ENCODE data around the gene AFF3.

The AFF3 gene

DNA sequence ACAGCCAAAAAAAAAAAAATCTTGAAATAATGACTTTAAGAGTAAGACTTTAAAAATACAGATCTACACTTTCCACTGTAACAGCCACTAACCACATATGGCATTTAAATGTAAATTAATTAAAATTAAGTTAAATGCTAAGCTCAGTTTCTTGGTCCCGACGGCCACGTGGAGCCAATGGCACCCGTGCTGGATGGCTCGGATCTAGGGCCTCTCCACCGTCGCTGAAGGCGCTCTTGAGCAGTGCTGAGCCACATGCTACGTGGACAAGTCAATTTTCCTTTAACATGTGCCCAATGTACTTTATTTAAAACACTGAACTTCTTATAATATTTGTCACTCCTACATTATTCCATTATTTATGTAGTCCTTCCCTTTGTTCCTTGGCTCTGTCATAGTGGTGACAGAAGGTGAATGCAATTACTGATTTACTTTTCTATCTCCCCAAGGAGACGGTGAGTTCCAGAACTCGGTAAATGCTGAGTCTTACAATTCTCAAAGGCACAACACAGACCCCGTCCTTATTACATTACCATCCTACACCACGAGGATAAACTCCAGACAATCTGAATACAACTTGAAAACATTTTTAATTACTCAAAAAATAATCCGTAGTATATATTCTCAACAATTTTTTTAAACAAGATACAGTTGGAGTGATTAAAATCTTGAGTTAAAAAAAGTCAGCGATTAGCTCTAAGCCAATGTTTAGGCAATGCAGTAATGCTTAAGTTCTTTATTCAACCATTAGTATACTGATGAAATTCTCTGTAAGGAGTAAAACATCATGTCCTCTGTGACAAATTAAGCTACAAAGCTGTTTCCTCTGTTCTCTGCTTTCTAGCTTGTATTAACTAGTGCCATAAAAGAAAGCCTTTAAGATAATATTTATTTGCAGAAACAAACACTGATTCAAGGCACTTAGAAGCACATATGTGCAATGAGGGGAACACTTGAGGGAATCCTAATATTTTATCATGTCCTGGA lies 95.1 kb downstream of the AFF3 start:
- DNase-seq = no peak

DNA sequence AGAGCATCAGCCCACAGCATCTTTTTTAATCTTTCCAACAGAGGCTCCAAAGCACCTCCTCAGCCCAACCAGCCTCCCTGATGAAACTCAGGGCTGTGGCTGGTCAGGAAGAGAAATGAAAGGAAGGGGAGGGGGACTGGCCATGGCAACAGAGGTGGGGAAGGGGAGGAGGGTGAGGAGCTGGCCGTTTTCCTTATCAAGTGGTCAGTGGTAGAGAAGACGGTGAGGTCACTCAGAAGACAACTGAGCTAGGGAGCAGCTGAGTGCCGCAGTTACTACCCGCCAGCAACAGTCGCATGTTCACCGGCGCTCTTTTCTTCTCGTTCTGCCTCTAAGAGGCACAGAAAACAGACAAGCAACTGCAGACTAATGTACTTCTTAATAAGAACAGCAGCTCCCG lies 97.4 kb downstream of the AFF3 start:
- DNase-seq = no peak

DNA sequence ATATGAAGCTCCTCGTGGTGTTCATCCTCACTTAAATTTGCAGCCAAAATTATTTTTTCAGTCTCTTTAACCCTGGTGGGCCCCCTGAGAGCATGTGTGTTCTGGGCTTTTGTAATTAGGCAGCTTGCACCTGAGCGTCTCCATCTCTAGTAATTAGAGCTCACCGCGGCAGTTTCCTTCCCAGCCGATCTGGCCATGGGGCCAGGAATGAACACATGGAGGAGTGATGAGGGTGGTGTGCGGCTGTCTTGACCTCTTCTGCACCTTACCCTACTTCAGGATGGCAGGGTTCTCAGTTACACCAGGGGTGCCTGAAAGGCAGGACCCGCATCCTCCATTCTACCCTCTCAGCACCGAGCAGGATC lies 98.5 kb downstream of the AFF3 start:
- DNase-seq = no peak

DNA sequence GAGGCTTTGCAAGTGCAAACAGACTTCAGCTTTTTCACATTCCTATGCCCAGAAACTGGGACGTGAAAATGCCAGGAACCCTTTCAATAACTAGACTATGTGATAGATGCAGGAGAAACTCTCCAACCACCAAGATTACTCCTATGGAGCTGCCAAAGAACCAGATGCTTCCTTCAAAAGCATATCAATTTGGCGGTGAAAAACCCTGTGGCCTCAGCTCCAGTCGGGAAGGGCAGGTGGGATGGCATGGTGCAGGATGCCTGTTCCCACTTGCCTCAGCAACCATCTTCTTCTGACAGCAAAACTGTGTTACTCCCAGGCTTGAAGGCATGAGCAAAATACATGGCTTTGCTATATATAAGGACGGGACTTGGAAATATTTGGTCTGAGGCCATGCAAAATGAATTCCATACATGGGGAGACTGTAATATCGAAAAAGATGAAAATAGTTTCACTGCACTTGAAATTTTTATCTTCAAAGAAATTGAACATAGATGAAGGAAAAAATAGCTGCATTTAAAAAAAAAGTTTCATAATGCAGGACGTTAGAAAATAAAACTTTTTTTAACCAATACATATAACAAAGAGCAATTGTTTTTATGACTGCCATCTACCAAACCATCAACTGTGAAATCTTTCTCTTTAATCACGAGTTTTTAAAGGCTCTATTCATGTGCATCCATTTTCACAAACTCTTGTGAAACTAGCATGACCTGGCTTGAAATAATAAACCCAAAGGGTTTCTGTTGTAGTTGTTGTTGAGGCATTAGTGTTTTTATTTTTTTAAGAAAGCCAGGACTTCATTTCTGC lies 99.1 kb downstream of the AFF3 start:
- DNase-seq = no peak

DNA sequence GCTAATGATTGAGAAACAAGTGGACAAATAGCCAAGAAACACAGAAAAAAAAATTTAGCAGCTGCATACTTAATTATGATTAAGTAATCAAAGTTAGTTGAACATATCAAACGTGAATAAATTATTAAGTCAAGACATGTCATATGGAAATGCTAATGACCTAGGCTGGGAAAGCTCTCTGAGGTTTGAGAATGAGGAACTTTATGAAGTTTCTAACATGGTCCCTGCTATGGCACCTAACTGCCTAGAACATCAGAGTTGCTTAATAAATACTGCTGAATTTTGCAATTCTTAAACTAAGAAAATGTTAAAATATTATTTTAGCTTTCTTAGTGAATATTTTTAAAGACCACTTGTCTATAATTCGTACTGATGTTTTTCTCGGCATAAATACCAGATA lies 99.8 kb downstream of the AFF3 start:
- DNase-seq = no peak

DNA sequence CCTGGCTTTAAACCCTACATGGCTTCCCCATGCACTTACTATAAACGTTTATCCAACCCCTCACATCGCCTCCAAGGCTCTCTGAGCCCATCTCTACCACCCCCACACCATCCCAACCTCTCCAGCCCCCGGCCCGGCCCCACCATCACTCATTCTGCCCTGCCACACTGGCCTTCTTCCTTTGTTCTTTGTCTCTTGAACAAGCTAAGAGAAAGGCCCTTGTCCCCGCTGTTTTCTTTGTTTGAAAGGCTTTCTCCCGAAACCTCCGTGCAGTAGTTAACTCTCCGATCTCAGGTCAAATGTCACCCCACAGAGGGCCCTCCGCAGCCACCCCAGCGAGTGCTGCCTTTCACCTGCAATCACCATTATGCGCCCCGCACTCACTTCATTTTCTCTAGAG lies 100.4 kb downstream of the AFF3 start:
- DNase-seq = no peak

DNA sequence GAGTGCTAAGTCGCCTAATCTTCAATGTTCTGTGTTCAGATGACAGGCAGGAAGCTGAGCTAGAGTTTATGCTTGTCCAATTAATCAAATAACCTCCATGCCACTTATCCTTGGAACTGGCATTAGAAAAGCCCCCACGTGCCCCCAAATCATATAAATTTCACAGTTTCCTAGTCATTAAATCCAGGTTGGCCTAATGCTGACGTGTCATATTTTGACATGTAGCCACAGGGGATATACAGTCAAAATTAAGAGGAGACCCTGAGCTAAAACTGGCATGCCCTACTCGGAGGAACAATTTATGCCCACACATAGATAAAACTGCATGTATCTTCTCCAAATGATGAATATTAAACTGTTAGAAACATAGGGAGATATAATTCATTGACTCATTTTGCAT lies 101.0 kb downstream of the AFF3 start:
- no peak for DNase-seq

DNA sequence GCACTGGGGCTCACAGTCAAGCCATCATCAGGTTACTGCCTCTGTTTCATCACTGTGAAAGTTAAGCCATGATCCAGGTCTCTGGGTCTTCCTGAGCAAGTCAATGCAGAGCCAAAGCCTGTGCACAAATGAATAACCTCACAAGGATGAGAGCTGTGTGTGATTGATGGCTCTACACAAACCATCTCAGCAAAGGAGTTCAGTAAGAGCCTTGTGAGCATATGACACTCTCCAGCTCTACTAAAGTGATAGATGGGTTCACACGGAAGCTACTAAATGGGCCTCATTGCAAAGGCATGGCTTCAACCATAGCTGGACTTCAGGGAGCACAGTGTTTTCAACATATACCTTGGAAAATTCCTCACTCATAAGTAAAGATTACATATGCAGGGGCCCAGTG lies 101.5 kb downstream of the AFF3 start:
- DNase-seq = no peak

DNA sequence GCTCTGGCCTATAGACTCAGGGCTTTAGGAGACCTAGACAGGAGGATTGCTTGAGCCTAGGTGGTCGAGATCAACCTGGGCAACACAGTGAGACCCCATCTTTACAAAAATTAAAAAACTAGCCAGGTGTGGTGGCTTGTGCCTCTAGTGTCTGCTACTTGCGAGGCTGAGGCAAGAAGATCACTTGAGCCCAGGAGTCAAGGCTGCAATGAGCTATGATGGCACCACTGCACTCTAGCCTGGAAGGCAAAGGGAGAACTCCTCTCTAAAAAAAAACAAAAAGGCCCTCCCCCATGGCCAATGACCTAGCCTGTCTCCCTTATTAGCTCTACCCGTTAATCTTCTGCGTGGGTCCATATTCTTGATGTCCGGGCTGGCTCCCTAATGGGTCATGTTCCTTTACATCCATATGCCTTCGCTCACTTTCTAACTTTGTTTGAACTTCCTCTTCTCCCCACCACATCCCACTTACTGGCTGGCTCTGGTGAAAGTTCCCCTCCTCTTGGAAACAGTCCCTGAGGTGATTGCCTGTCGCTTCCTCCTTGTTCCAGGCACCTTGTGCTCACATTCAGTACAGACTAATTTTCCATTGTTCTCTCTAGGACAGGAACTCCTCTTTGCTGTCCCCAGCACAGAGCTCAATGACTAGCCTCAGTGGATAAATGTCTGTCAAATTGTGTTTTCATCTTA lies 103.0 kb downstream of the AFF3 start:
- DNase-seq = no peak

DNA sequence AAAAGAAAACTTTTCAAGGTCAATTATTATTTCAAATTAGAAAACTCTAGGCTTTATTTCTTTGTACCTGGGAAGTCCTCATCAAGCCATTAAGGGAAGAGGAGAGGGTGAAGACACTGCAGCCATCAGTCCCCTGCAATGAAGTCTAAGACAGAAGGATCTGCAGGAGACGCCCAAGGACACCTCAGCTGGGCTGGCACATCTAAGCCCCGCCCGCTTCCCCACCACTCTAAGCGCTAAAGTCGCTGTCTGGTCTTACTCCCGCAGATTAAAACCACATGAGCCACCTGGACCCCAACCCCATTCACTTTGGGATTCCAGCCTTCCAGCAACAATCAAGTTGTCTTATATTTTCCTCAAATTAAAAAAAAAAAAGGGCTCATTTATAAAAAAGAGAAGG lies 104.4 kb downstream of the AFF3 start:
- DNase-seq = no peak

DNA sequence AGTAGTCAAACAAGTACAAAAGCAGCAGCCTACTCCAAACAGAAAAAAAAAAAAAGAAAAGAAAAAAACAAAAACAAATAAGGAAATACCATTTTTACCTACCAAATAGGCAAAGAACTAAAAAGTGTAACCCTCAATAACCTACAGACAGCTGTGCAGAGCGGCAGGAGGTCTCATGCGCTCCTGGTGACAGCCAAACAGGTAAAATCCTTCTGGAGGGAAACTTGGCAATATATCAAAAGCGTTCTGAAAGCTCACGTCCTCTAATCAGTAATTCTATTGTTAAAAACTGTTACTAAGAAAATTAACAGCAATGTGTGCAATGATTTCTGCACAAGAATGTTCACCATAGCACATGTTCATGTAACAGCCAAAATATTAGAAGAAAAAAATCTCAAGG lies 105.6 kb downstream of the AFF3 start:
- no peak for DNase-seq

DNA sequence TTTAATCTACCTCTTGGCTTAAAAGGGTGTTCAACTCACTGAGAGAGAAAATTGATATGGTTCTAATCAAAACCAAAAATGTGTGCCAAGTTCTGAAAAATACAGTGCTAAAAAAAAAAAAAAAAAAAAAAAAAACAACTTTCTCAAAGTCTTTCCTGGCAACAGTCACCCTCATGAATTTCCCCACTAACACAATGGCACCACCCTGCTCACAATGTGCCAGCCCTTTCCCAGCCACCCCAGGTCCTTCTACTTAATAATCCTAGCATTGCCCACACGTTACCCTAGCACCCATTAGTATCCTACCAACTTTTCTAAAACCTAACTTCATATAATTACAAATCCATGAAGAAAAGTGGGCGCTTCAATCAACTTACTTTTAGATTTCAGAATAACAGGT lies 106.4 kb downstream of the AFF3 start:
- no peak for DNase-seq

DNA sequence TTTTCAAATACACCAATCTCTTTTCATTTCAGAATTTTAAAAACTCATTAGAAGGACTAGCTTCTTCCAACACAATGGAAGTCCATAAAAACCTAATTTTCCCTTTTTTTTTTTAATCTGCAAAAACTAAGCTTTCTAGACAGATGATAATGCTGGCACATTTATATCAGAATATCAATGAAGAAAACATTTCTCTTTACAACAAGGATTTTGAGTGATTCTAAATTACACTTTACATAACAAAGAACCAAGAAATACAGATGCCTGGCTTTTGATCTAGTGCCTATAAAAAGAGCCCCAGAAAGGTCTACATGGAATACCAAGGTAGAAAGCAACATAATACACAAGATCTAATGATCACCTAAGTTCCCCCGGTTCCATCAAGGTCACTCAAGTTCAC lies 108.0 kb downstream of the AFF3 start:
- DNase-seq = no peak

DNA sequence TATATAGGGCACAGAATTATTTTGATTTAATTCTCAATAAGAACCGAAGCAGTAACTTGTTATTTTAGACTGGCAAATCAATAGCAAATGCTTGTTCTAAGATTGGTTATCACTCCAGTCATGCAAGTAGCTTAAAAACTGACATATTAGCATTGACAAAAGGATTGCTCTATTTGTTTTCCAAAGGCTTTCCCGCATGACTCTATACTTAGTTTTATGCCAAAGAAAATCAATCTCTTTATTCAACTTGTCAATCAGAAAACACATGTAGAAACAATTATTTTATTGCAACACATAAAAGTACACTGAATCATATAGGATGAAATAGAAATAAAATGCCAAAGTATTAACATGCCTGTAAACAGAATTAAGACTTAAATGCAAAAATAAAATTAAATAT lies 108.4 kb downstream of the AFF3 start:
- no peak for DNase-seq

DNA sequence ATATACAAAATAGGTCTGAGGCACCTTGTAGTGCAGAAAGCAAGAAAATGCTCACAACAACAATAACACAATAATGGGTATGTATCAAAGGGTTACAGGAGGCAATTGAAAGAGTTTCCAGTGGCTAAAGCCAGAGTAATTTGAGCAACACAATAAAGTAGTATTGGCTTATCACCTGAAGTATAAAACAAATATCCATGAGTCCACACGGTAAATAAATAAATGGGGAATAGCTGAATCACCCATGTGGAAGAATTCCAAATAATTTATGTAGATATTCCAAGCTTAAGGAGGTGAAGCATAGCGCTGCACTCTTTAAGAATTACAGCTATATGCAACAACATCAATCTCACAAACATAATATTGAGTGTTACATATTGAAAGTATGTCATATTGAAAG lies 110.8 kb downstream of the AFF3 start:
- no peak for DNase-seq

DNA sequence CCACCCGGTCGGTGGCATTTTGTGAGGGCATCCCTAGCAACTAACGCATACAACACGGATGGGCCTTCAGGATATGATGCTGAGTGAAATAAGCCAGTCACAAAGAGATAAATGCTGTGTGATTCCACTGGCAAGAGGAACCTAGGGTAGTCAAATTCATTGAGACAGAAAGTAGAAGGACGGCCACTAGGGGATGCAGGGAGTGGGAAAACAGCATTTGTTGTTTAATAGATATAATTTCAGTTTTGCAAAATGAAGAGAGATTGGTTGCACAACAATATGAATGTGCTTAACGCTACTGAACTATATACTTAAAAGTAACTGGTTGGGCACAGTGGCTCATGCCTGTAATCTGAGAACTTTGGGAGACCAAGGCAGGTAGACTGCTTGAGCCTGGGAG lies 112.9 kb downstream of the AFF3 start:
- no peak for DNase-seq

DNA sequence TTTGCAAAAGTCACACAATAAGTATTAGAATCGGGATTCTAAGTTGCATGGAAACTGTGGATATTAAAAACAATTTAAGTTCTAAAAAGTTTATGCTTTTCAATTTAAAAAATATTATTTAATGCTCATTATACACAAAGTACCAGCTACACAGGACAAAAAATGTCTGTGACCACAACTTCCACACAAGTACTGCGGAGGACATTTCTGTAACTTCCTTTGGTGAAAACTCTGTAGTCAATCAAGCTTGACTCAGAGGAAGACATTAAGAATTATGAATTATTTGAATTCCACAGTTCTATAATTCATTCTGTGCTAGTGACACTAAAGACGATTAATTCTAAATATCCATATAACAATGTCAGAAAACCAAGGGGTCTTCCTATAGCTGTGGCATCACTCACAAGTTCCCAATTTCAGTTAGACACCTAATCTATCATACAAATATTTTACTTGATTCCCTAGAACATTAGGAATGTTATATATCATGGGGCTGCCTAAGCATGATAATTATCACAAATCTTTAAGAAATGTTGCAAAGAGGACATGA lies 120.5 kb downstream of the AFF3 start:
- DNase-seq = no peak

DNA sequence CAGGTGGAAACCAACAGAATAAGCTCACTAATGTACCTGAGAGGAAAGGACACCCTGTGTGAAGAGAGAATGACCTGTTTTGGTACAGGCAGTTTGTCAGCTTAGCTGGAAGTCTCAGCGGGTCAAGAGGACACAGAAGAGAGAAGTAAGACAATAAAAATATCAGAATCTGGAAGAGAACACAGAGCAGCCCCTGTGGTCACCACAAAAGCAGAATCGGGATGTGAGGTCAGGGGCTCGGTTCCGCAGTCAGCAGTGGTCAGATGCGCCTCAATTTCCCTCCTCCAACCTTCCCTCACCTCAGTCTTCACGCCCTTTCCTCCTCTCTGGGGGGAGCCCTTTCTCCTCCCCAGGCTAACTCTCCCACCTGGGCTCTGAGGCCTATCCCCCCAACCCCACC lies 122.9 kb downstream of the AFF3 start:
- no peak for DNase-seq

DNA sequence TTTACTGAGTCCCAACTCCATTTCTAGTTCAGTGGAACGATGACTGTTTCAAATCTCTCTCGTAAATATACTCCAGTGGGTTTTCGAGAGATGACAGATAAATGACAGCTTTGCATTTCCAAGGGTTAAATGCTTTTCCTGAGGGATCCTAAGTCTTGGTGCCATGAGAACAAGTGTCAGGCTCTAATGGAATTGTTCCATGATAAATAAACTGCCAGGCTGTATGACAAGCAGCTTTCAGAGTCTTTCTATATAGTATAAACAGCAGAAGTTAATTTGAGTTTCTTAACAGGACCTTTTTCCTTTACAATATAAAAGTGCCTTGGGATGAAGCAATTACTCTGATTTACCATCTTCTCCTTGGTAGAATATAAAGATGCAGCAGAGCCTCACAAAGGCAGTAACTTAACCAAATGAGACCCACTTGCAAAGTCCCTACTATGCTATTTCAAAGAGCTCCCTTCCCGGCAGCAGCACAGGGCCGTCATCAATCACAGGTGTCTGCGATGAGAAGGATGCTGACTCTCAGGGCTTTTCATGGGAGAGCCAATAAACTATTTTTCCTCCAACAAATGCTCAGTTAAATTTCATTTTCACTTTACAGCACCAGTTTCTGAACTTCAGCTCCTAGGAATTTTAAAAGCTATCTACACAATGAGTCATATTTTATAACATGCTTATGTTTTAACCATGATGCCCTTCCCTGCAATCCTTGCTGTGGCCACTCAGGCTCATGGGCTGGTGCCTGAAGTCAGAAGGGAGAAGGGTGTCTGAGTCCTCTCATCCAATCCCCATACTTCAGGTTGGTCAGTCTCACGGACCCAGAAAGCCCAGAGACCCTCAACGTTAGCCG lies 123.8 kb downstream of the AFF3 start:
- no peak for DNase-seq

DNA sequence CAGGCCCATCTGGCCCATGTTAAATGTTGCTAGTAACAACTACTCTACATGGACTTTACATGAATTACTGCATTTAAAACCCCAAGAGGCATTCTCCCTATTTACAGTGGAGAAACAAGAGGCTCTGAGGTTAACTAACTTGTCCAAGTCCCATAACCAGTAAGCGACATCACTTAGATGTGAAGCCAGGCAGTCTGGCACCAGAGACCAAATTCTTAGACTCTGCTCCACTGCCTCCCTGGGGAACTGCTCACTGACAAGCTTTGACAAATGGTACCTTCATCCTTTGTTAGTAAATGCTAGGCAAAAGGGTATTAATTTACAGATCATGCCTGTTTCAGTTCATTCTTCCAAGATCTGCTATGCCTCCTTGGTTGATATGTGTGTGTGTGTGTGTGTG lies 124.8 kb downstream of the AFF3 start:
- DNase-seq = no peak

DNA sequence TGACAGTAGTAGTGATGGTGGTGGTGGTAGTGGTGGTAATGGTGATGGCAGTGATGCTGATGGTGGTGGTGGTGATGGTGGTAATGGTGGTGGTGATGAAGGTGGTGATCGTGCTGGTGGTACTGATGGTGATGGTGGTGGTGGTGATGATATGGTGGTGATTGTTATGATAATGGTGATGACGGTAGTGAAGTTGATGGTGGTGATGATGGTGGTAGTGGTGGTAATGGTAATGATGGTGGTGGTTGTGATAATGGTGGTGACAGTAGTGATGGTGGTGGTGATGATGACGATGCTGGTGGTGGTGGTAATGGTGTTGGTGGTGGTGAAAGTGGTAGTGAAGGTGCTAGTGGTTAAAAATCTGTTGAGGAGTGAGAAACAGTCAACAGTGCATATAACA lies 125.6 kb downstream of the AFF3 start:
- no peak for DNase-seq

Data from anterior cingulate cortex (tissue), 58 donors.